Panc1 (cell line): Measurements from ENCODE around the gene CXCR6. TPM values are rescaled to one million over a fixed set of nuclear protein-coding genes. Genes with fewer than 3 reads are reported as not detected.

Experiments used
- ATAC-seq: fragments of 200-7000 bp; cut with Tn5 transposase; 2 replicates; pipeline ENCODE4 v1.9.1; 2020; ENCODE audit warnings: mild to moderate bottlenecking, moderate library complexity
- BruUV-seq: library from RNA; stranded (reverse); fragments of 400-500 nt; replicated peaks from 2 replicates; lab custom pipeline; 2021; lab: Mats Ljungman, UMichigan
- CTCF ChIA-PET: fragments of 300-600 bp; sonication (Branson Sonifier 250); formaldehyde crosslinking; loops from one replicate; lab custom pipeline; 2022; ENCODE audit warnings: antibody characterized with exemption; lab: Charles Lee
- POLR2A ChIA-PET: fragments of 300-600 bp; sonication (Branson Sonifier 250); formaldehyde crosslinking; loops from one replicate; lab custom pipeline; 2022; ENCODE audit warnings: antibody characterized with exemption; lab: Charles Lee
- DNase-seq: peaks from one replicate; pipeline ENCODE4 v3.0.0-alpha.2; 2010; ENCODE audit warnings: low read depth, low spot score
- H3K27ac ChIP-seq: 2 replicates; pipeline ENCODE4 v1.5.1; 2011; ENCODE audit warnings: mild to moderate bottlenecking, low read length, inconsistent platforms
- H3K27me3 ChIP-seq: fragments of 200-500 bp; sonication (Bioruptor generic); 2 replicates; pipeline ENCODE4 v1.6.0; 2014; ENCODE audit warnings: low read length, inconsistent platforms; ENCODE audit not compliant: control insufficient read depth, insufficient read depth
- H3K36me3 ChIP-seq: fragments of 200-500 bp; sonication (Bioruptor generic); 2 replicates; pipeline ENCODE4 v1.5.1; 2014; ENCODE audit warnings: inconsistent platforms, mild to moderate bottlenecking, low read length, moderate library complexity; ENCODE audit not compliant: control insufficient read depth, insufficient read depth
- H3K4me1 ChIP-seq: 2 replicates; pipeline ENCODE4 v1.5.1; 2011; ENCODE audit warnings: inconsistent platforms, mild to moderate bottlenecking, low read length, moderate library complexity; ENCODE audit not compliant: control insufficient read depth, insufficient read depth
- H3K4me3 ChIP-seq, 2 experiments: 2 replicates each; pipeline ENCODE4 v1.5.1; 2011 to 2012; ENCODE audit warnings: low read depth in 2 of 2, low read length in 2 of 2, mild to moderate bottlenecking in 2 of 2, inconsistent platforms in 1 of 2, moderate library complexity in 1 of 2
- H3K9me3 ChIP-seq: fragments of 200-500 bp; sonication (Bioruptor generic); 2 replicates; pipeline ENCODE4 v1.5.1; 2014; ENCODE audit warnings: low read depth, mild to moderate bottlenecking, inconsistent platforms, low read length, moderate library complexity; ENCODE audit not compliant: control insufficient read depth, insufficient read depth
- POLR2AphosphoS5 ChIP-seq: IDR thresholded peaks from 2 replicates; pipeline ENCODE4 v1.6.1; 2012; ENCODE audit warnings: mild to moderate bottlenecking, low read depth, low read length, moderate library complexity
- SIN3A ChIP-seq: IDR thresholded peaks from 2 replicates; pipeline ENCODE4 v1.6.1; 2012; ENCODE audit warnings: low read depth, mild to moderate bottlenecking, low read length, moderate library complexity, borderline replicate concordance; ENCODE audit not compliant: insufficient read depth
- TCF7L2 ChIP-seq: IDR thresholded peaks from 2 replicates; pipeline ENCODE4 v1.6.1; 2011; ENCODE audit warnings: mild to moderate bottlenecking, low read depth, low read length, inconsistent platforms
- in situ Hi-C: cut with HindIII; loops from 2 replicates; pipeline ENCODE4 v1.10.0; 2016; ENCODE audit warnings: low sequenced_read_pairs, low pct_unique_long_range_greater_than_20kb
- intact Hi-C: fragments of 100-400 bp; cut with micrococcal nuclease; formaldehyde crosslinking; loops from one replicate; pipeline ENCODE4 v1.10.0; 2022; ENCODE audit not compliant: unreplicated experiment
- total RNA-seq: library from RNA; stranded (reverse); gene quantifications from one replicate; pipeline ENCODE4 v1.2.1, GENCODE V29; 2021; ENCODE audit not compliant: unreplicated experiment
- TF ChIP-seq, protein P1 (sequence below), 2 experiments: IDR thresholded peaks; 2 replicates each; pipeline ENCODE4 v1.6.1; 2011 to 2012; ENCODE audit warnings: low read depth in 2 of 2, control low read depth in 1 of 2, low read length in 1 of 2, mild to moderate bottlenecking in 1 of 2, moderate library complexity in 1 of 2; ENCODE audit not compliant: insufficient read depth in 1 of 2
- TF ChIP-seq, protein P2 (sequence below): fragments of 450-650 bp; IDR thresholded peaks from 2 replicates; pipeline ENCODE4 v1.5.1; 2017; ENCODE audit warnings: mild to moderate bottlenecking

Gene CXCR6
- total RNA-seq, 1 experiment from 2014 or later: not detected

GRCh38 chr3:45947361-45947760, 4.1 kb downstream of the CXCR6 start:
- no peak overlapping the region for H3K4me3 ChIP-seq
- no TSS peak for BruUV-seq
- no peaks in the 10 kb centered on the region for H3K36me3 ChIP-seq
- no peaks in the 10 kb centered on the region for H3K9me3 ChIP-seq
- no peaks in the 10 kb centered on the region for H3K27me3 ChIP-seq
- DNase-seq (no peak), ATAC-seq (no peak)
- ChIA-PET CTCF (no interaction called here), POLR2A (no interaction called here)
- no peaks in the 10 kb centered on the region for H3K4me1 ChIP-seq
- intact Hi-C loops: no loop called here
- H3K27ac ChIP-seq: no peak overlapping the region
- in situ Hi-C loops: no loop called here
- TF ChIP-seq, protein P1, sequence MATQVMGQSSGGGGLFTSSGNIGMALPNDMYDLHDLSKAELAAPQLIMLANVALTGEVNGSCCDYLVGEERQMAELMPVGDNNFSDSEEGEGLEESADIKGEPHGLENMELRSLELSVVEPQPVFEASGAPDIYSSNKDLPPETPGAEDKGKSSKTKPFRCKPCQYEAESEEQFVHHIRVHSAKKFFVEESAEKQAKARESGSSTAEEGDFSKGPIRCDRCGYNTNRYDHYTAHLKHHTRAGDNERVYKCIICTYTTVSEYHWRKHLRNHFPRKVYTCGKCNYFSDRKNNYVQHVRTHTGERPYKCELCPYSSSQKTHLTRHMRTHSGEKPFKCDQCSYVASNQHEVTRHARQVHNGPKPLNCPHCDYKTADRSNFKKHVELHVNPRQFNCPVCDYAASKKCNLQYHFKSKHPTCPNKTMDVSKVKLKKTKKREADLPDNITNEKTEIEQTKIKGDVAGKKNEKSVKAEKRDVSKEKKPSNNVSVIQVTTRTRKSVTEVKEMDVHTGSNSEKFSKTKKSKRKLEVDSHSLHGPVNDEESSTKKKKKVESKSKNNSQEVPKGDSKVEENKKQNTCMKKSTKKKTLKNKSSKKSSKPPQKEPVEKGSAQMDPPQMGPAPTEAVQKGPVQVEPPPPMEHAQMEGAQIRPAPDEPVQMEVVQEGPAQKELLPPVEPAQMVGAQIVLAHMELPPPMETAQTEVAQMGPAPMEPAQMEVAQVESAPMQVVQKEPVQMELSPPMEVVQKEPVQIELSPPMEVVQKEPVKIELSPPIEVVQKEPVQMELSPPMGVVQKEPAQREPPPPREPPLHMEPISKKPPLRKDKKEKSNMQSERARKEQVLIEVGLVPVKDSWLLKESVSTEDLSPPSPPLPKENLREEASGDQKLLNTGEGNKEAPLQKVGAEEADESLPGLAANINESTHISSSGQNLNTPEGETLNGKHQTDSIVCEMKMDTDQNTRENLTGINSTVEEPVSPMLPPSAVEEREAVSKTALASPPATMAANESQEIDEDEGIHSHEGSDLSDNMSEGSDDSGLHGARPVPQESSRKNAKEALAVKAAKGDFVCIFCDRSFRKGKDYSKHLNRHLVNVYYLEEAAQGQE (IDR thresholded peaks at IDR 0.05; ENCODE audit: insufficient read depth in 1 of 2, low read depth in 2 of 2, low read length in 1 of 2): no peak
- TF ChIP-seq POLR2AphosphoS5 (no peak), TCF7L2 (no peak), SIN3A (no peak)
- TF ChIP-seq, protein P2, sequence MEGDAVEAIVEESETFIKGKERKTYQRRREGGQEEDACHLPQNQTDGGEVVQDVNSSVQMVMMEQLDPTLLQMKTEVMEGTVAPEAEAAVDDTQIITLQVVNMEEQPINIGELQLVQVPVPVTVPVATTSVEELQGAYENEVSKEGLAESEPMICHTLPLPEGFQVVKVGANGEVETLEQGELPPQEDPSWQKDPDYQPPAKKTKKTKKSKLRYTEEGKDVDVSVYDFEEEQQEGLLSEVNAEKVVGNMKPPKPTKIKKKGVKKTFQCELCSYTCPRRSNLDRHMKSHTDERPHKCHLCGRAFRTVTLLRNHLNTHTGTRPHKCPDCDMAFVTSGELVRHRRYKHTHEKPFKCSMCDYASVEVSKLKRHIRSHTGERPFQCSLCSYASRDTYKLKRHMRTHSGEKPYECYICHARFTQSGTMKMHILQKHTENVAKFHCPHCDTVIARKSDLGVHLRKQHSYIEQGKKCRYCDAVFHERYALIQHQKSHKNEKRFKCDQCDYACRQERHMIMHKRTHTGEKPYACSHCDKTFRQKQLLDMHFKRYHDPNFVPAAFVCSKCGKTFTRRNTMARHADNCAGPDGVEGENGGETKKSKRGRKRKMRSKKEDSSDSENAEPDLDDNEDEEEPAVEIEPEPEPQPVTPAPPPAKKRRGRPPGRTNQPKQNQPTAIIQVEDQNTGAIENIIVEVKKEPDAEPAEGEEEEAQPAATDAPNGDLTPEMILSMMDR: no peak

GRCh38 chr3:45948311-45948781, 5.1 kb downstream of the CXCR6 start:
- Histone ChIP-seq H3K36me3 (no peaks in the 10 kb centered on the region), H3K27me3 (no peaks in the 10 kb centered on the region), H3K4me3 (no peak overlapping the region), H3K4me1 (no peaks in the 10 kb centered on the region), H3K9me3 (no peaks in the 10 kb centered on the region), H3K27ac (no peak overlapping the region)
- POLR2A ChIA-PET: no interaction called here
- CTCF ChIA-PET: no interaction called here
- ATAC-seq: no peak
- intact Hi-C loops: no loop called here
- no peak for DNase-seq
- TF ChIP-seq SIN3A (no peak), TCF7L2 (no peak), POLR2AphosphoS5 (no peak)
- TF ChIP-seq, protein P1 (IDR thresholded peaks at IDR 0.05; ENCODE audit: insufficient read depth in 1 of 2, low read depth in 2 of 2, low read length in 1 of 2): no peak
- TF ChIP-seq, protein P2: no peak
- in situ Hi-C loops: no loop called here
- BruUV-seq: no TSS peak
